D721Med (cell line): ENCODE results near the gene PTPN1.
"Not testable (repeated sequence)": the region's sequence is repeated elsewhere in the genome, so short reads cannot be mapped to it uniquely, and the experiment has no call there.

Source experiments
- DNase-seq: peaks from one replicate; pipeline ENCODE4 v3.0.0; 2011; ENCODE audit warnings: low spot score; ENCODE audit not compliant: insufficient read length
- FAIRE-seq: peaks from 2 replicates; lab custom pipeline; 2011; peaks lifted over from hg19 to GRCh38; lab: Jason Lieb, UNC
- TF ChIP-seq, protein P1 (sequence below): IDR thresholded peaks from 2 replicates; pipeline ENCODE4 v1.5.1; 2012; ENCODE audit warnings: mild to moderate bottlenecking, control low read depth; ENCODE audit not compliant: insufficient read depth; ENCODE audit errors: missing control alignments

The PTPN1 gene

GRCh38 chr20:50506270-50506579 is 4.0 kb upstream of the PTPN1 start:
- TF ChIP-seq, protein P1, sequence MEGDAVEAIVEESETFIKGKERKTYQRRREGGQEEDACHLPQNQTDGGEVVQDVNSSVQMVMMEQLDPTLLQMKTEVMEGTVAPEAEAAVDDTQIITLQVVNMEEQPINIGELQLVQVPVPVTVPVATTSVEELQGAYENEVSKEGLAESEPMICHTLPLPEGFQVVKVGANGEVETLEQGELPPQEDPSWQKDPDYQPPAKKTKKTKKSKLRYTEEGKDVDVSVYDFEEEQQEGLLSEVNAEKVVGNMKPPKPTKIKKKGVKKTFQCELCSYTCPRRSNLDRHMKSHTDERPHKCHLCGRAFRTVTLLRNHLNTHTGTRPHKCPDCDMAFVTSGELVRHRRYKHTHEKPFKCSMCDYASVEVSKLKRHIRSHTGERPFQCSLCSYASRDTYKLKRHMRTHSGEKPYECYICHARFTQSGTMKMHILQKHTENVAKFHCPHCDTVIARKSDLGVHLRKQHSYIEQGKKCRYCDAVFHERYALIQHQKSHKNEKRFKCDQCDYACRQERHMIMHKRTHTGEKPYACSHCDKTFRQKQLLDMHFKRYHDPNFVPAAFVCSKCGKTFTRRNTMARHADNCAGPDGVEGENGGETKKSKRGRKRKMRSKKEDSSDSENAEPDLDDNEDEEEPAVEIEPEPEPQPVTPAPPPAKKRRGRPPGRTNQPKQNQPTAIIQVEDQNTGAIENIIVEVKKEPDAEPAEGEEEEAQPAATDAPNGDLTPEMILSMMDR, result peak; percentile 1
- no peak for FAIRE-seq
- DNase-seq, result no peak

DNA sequence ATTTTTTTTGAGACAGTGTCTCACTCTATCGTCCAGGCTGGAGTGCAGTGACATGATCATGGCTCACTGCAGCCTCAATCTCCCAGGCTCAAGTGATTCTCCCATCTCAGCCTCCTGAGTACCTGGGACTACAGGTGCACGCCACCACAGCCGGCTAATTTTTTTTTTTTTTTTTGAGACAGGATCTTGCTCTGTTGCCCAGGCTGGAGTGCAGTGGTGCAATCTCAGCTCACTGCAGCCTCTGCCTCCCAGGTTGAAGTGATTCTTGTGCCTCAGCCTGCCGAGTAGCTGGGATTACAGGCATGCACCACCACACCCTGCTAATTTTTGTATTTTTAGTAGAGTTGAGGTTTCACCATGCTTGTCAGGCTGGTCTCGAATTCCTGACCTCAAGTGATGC is 2.4 kb upstream of the PTPN1 start:
- DNase-seq, FAIRE-seq: not testable (repeated sequence)

- FAIRE-seq, result no peak
- no peak for DNase-seq
- TF ChIP-seq, protein P1, result no peak
Measured at GRCh38 chr20:50508171-50508755, 1.9 kb upstream of the PTPN1 start.

GRCh38 chr20:50510706-50511542 is 741 bp downstream of the PTPN1 start:
- TF ChIP-seq, protein P1, result no peak
- no peak for DNase-seq
- no peak for FAIRE-seq

DNA sequence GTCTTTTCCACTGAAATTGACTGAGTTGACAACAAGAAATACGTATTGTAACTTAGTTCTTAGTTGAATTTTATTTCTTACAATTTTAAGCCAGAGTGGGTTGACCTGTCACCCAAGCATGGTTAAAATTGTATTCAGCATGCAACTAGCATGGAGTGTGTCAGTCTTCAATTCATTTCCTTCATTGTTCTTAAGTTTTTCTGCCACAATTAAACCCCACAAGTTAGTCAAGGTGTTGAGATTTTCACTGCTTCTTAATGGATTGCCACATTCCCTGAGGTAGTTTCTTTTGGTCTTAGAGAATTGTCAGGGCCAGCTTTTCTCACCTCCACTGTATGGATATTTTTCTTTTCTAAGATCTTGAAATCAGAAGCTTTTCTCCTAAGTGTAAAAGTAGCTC is 2.1 kb downstream of the PTPN1 start:
- TF ChIP-seq, protein P1, result no peak
- DNase-seq, result no peak
- FAIRE-seq, result no peak

GRCh38 chr20:50513169-50514034 is 3.2 kb downstream of the PTPN1 start:
- FAIRE-seq (no peak), DNase-seq (no peak)
- TF ChIP-seq, protein P1, result no peak

DNA sequence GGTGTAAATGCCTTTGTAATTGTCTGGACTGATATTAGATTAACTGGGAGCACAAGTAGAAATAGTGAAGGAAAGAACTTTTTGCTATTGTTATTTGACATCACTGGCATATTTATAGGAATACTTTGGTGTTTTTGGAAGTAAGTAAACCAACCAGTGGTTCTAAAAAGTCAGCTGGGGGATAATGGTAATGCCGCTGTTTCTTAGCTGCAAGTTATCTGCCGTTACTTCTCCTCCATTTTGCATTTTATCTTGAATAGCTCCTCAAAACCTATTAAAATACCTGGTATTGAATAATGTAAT is 3.8 kb downstream of the PTPN1 start:
- FAIRE-seq (no peak), DNase-seq (no peak)
- TF ChIP-seq, protein P1, result no peak
